ENCODE measurements around the gene BCAR1.

- TF ChIP-seq CTCF (IDR thresholded peaks at IDR 0.05), result no peak
- TF ChIP-seq EP300 (IDR thresholded peaks at IDR 0.05), result no peak
- no peak for TF ChIP-seq POLR2A (IDR thresholded peaks at IDR 0.05)
Measured at GRCh38 chr16:75209944-75210343, 41.5 kb downstream of the BCAR1 start.
